RCC 7860 (cell line): ENCODE results near the gene TP53BP1.

Experiments used
- DNase-seq: peaks from one replicate; pipeline ENCODE4 v3.0.0-alpha.2; 2015; ENCODE audit warnings: low spot score
- FAIRE-seq: peaks from 2 replicates; lab custom pipeline; 2012; peaks lifted over from hg19 to GRCh38; lab: Jason Lieb, UNC

The TP53BP1 gene

DNA sequence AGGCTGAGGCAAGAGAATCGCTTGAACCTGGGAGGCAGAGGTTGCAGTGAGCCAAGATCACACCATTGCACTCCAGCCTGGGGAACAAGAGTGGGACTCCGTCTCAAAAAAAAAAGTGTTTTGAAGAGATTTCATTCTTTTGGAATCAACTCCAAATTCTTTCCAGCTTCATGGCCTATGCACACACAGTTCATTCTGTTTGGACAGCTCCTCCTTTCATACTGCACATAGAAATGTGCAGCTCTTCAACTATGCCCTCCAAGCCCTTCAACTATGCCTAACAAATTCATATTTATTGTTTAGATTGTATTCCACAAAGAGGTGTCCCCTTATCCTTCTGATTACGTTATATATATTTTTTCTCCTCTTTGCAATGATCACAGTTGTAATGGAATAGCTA is 4.2 kb downstream of the TP53BP1 start:
- no peak for FAIRE-seq
- no peak for DNase-seq

DNA sequence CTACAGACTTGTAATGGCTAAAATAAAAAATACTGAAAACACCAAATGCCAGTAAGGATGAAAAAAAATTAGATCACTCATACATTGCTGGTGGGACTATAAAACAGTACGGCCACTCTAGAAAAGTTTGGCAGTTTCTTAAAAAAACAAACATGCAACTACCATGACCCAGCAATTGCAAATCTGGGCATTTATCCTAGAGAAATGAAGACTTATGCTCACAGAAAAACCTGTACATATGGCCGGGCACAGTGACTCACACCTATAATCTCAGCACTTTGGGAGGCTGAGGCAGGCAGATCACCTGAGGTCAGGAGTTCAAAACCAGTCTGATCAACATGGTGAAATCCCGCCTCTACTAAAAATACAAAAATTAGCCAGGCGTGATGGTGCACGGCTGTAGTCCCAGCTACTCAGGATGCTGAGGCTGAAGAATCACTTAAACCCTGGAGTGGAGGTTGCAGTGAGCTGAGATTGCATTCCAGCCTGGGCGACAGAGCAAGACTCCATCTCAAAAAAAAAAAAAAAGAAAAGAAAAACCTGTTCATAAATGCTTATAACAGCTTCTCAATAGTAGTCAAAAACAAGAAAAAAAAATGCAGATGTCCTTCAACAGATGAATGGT is 5.6 kb downstream of the TP53BP1 start:
- FAIRE-seq = no peak
- no peak for DNase-seq

DNA sequence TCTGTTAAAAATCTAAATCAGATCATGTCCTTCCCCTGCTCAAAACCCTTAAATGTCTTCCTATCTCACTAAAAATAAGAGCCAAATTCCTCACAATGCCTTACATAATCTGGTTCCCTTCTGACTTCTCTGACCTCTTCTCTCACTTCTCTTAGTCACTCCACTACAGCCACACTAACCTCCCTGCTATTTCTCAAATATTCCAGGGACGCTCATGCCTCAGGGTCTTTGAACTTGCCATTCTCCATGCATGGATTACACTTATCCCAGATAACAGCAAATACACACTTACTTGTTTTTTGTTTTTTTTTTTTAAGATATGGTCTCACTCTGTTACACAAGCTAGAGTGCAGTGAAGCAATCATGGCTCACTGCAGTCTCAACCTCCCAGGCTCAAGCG is 8.5 kb downstream of the TP53BP1 start:
- FAIRE-seq (no peak), DNase-seq (no peak)

DNA sequence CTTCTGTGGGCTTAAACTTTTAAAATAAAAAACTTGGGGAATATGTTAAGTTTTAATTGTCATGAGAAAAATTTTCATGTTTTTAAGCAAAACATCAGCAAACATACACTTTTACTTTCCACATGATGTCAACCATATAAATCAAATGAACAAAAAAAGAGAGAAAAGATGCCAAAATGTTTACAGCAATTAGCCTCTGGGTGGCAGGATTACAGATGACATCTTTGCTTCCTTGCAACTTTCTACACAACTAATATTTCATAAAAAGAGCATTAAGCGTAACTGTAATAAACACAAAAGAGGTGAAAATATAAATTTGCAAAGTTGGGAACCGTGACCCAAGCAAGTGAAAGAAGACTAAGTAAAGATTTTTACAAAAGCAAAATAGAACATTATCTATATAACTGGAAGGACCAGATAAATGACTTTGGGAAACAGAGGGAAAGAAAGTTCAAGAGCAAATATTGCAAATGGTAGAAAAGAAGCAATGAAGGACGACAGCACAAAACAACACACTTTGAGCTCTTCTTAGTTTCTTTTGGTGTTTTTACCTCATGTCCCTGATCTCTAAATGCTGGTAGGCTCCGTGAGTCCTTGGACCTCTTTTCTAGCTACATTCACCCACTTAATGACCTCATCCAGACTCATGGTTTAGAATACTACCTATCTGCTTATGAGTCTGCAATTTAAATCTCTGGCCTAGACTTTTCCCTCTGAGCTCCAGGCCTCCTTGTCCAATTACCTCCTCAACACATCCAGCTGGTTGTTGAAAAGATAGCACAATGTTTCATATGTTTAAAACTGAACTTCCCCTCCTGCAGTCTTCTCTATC is 9.4 kb downstream of the TP53BP1 start:
- no peak for DNase-seq

DNA sequence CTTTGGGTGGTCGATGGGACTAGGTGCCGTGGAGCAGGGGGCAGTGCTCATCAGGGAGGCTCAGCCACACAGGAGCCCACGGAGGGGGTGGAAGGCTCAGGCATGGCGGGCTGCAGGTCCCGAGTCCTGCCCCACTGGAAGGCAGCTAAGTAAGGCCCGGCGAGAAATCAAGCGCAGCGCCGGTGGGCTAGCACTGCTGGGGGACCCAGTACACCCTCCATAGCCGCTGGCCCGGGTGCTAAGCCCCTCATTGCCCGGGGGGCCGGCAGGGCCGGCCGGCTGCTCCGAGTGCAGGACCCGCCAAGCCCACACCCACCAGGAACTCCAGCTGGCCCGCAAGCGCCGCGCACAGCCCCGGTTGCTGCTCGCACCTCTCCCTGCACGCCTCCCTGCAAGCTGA is 19.1 kb downstream of the TP53BP1 start:
- FAIRE-seq (no peak), DNase-seq (no peak)

More for the DNA sequence above, 9.4 kb downstream of the TP53BP1 start:
- FAIRE-seq = no peak

DNA sequence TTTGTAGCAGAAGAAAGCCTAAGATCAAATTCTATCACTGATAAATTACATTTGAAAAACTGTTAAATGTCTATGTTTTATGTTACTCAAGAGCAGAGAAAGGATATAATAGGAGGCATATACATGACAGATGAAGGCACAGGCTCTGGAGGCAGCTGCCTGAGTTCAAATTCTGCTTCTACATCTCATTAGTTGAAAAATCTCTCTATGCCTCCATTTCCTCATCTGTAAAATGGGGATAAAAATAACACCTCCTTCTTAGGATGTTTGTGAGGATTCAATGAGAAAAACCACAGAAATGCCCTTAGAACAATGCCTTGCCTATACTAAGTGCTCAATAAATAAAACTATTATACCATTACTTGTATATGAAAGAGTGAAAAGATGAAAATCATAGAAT is 21.0 kb downstream of the TP53BP1 start:
- DNase-seq (no peak), FAIRE-seq (no peak)

DNA sequence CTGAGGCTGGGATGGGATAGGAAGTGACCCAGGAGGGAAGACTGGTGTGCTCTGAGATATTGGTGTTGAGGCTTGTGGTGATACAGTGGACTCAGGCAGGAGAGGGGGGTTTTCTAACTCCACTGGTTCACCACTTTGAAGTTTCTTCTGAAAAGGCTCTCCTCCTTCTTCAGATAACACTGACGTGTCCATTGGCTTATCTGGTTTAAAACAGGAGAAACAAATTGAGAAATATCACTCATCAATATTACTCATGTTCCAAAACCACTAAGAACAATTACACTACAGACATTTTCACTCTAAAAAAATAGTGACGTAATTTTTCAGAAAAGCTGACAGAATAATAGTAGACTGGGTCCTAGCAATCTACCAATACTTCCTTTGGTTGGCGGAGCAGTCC is 23.1 kb downstream of the TP53BP1 start:
- DNase-seq = no peak
- no peak for FAIRE-seq

DNA sequence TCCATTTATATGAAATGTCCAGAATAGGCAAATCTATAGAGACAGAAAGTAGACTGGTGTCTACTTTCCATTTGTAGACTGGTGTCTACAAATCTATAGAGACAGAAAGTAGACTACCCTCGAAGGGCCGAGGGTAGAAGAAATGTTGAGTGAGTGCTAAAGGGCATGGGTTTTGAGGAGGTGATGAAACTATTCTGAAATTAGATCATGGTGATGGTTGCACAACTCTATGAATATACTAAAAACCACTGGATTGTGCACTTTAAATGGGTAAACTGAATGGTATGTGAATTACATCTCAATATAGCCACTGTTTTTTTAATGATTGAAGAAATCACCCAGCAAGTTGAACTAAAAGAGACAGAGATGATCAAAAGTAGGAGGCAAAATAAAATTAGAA is 27.9 kb downstream of the TP53BP1 start:
- no peak for FAIRE-seq
- no peak for DNase-seq

DNA sequence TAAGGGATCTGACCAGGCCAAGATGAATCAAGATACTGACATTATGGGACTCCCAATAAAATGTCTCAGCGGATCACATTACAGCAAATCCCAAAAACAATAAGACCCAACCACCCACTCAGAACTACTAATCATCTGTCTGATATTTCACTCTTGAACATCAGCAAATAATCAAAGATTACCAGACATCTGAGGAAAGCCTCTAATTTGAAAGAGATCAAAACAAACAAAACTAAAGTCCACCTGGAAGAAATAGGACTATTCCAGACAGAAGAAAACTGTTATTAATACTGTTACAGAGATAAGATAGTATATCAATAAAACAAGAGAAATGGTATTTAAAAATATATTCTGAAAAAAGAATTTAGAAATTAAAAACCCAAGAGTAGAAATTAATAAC is 29.0 kb downstream of the TP53BP1 start:
- DNase-seq (no peak), FAIRE-seq (no peak)

DNA sequence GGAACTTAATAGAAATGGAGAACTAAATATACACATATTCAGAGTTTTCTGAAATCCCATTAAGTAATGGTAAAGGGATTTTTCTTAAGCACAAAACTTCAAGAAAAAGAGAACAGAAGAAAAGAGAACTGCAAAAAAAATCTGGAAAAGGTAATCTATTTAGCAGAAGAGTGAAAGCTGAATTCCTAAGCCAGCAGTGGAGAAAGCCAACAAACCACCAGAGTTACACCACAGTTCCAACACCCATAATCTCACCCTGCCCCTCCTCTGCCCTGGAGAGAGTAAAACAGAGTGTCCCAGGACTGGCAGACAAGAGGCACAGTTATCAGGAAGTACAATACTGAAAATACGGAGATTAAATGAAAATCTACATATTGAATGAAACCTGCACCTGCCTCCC is 29.4 kb downstream of the TP53BP1 start:
- no peak for DNase-seq
- no peak for FAIRE-seq

DNA sequence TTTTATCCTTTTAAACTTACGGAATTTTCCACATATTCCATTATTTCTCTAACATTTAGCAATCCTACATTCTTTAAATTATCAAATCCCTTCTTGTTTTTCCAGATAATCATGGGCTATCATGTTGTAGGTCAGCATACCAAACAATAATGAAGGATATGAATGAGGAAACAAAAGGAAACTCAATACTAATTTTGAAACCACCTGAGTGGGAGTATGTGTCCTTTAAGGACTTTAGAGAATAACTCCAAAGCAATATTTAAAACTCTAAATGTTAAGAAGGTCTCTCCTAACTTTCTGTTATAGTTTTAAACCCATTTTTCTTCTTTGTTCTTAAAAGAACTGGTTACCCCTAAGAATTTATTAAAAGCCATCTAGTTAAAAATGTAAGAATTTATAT is 43.0 kb downstream of the TP53BP1 start:
- FAIRE-seq (no peak), DNase-seq (no peak)

DNA sequence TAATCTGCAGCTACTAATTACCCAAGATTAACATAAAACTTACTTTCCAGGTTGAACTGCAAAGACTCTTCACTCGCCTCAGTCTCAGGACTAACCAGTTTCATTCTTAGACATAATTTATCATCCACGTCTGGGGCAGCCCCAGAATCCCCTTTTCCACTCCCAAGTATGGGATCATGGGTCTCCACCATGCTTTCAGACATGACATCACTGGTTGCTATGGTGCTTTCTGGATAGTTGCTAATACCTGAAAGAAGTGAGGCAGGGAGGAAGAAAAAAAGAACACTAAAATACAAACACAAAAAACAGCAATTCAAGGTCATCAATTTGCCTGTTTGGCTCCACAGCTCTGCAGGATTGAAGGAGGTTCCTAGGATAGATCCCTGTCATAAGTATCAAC is 46.6 kb downstream of the TP53BP1 start:
- no peak for FAIRE-seq

DNA sequence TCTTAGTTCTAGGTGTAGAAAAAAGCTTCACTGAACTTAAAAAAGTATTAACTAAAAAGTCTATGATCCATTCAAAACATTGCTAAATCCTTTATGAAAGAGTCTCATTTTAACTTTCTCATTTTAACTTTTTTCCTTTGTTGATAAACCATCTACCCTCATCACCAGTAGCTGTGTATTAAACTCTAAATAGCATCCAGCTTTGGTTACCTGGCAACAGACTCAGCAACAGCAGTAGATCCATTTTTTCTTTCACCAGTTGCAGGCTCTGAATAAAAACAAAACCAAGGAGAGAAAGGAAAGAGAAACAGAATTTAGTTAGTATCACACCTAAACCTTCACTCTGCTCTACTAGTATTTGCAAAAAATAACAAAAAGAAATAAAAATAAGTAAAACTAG is 51.6 kb downstream of the TP53BP1 start:
- DNase-seq (peak; percentile 57), FAIRE-seq (no peak)

More for the DNA sequence above, 46.6 kb downstream of the TP53BP1 start:
- no peak for DNase-seq

DNA sequence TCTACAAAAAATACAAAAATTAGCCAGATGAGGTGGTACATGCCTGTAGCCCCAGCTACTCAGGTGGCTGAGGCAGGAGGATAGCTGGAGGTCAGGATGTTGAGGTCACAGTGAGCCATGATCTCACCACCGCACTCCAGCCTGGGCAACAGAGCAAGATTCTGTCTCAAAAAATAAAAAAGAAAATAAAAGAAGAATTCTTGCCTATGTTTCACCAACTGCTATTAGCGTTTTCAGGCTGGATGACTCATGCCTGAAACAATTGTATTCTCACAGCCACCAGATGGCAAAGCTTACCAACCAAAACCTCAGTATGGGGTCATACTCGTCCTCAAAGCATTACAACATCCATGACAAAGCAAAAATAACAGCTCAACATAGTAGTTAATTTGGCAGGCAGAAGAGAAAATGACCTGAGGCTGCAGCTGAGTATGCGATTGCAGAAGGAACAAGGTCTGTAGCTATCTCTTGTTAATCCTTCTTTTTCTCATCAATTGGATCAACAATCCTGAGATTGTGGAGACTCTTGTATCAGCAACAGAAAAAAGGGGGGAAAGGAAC is 52.2 kb downstream of the TP53BP1 start:
- DNase-seq (peak; percentile 93), FAIRE-seq (peak; percentile 93)

DNA sequence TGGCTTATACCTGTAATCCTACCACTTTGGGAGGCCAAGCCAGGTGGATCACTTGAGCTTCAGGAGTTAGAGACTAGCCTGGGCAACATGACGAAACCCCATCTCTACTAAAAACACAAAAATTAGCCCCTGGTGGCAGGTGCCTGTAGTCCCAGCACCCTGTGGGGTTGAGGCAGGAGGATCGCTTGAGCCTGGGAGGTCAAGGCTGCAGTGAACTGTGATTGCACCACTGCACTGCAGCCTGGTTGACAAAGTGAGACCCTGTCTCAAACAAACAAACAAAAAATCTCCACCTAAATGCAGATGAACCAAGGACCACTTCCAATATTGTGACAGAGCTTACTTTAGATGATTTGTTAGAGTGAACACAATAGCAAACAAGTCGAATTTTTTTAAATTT is 53.7 kb downstream of the TP53BP1 start:
- no peak for DNase-seq
- no peak for FAIRE-seq

DNA sequence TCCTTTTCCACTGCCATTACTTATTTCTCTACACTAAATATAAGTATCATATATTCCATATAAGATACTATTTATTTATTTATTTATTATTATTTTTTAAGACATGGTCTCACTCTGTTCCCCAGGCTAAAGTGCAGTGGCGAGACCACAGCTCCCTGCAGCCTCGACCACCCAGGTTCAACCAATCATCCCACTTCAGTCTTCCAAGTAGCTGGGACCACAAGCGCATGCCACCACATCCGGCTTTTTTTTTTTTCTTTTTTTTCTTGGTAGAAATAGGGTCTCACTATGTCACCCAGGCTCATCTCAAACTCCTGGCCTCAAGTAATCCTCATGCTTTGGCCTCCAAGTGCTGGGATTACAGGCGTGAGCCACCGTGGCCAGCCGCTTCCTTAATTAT is 56.6 kb downstream of the TP53BP1 start:
- DNase-seq (no peak), FAIRE-seq (no peak)

DNA sequence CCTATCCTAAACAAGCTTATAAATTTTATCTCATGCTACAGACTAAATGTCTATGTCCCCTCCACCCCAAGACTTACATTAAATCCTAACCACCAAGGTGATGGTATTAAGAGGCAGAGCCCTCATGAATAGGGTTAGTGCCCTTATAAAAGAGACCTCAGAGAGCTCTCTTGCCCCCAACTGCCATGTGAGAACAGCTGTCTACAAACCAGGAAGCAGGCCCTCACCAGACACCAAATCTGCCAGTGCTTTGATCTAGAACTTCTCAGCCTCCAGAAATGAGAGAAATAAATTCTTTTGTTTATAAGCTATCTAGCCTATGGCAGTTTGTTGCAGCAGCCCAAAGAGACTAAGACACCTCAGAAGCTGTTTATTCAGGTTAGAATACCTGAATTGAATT is 58.5 kb downstream of the TP53BP1 start:
- DNase-seq (no peak), FAIRE-seq (no peak)

DNA sequence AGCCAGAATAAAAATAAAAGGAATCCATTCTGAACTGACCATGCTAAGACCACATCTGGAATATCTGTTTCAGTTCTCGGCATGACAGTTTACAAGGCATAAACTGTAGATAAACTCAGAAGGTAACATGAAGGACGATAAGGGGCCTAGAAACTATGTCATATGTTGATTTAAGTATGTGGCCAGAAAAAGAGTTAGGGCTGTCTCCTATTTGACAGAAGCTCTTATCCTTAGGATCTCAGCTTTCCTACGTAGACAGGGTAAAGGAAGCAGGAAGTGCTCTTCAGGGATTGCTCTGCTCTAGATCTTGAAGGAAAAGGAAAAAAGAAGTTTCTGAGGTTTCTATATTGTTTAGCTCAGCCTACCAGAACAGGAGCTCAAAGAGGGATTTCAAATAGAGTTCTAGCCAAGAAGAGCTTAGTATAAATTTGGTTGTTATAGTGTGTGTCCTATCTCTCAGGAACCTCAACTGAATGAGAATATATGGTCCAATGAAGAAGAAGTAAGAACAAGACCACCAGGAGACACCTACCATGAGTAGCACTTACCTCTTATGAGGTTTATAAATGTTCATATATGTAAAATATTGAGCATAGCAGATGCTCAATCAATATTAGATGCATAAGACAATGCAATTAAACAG is 59.2 kb downstream of the TP53BP1 start:
- DNase-seq (no peak), FAIRE-seq (no peak)

DNA sequence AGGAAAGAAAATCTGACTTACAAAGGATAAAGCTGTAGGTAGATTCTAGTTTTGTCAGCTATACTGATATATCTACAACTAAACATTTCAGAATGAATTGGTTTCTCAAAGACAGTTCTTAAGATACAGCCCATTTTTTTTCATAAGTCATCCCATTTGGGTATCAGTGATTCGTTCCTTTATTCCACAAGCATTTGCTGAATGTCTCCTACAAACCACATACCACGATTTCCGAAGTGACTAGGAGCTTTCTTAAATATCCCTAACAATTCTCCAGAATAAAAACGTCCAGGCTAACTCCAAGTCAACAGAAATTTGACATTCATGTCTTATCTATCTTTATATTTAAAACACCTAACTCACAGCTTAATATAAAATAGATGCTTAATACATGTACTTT is 59.8 kb downstream of the TP53BP1 start:
- no peak for FAIRE-seq
- DNase-seq = no peak

DNA sequence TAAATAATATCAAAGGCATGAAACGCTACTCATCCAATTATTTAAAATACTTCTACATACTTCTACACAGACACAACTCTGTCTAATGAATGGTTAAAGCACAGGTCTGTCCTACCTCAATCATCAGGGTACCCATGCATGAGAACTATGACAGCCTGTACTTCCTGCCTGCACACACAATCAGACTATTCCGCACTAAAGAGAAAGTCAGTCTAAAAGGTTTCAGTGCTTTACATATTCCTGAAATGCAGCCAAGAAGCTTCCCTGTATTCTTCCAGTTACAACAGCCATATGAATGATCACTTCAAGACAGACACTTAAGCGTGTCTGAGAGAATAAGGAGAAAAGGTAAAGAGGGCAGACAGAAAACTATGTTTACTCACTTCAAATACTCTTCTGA is 63.3 kb downstream of the TP53BP1 start:
- no peak for DNase-seq
- no peak for FAIRE-seq

DNA sequence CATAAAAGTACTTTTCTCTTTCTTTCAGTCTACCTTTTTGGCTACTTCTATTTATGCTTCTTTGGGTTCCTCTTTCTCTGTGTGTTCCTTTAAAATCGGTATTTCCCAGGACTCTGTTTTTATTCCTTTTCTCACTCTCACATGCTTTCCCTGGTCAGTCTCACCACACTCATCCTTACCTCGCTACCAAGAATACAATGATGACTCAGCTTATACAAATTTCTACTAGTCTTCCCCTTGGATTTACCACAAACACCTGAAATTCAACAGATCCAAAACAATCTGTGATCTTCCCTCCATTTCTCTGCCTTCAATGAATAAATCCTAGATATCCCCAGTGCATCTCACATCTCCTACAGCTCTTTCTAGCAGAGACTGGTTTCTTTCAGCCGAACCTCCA is 69.2 kb downstream of the TP53BP1 start:
- FAIRE-seq (no peak), DNase-seq (peak; percentile 29)

DNA sequence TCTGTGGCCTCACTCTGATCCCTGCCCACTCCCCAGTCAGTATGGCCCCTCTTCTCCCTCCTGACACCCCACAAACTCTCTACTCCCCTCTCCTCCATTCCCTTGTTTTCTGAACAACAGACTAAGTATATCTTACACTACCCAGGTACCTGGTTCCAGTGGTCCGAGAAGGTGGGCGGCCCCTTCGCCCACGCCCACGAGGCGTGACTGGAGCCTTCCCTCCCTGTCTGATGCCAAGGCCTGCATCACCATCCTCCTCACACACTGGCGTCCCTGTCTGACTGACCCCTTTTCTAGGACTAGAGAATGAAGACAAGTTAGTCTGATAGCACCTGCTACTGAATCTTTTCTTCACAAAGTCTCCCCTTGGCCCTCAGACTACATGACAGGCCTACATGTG is 72.1 kb downstream of the TP53BP1 start:
- FAIRE-seq = no peak
- DNase-seq = no peak
